Dermis blood vessel endothelial cell (primary cell): ENCODE results near the gene NDUFA3. TPM values are rescaled to one million over a fixed set of nuclear protein-coding genes. Genes with fewer than 3 reads are reported as not detected.

Experiments used
- DNase-seq: peaks from one replicate; pipeline ENCODE4 v3.0.0; 2010
- total RNA-seq: library from RNA; depleted of rRNA; stranded (reverse); fragments of >200 nt; gene quantifications from 2 replicates; pipeline ENCODE4 v1.2.3, GENCODE V29; 2014

The NDUFA3 gene
- total RNA-seq, 1 donor from 2014 or later: 11.4 TPM

- DNase-seq: no peak
Observed at GRCh38 chr19:54138489-54139256, 36.0 kb downstream of the NDUFA3 start.

- DNase-seq: no peak
Observed at GRCh38 chr19:54141356-54141755, 38.7 kb downstream of the NDUFA3 start.

- no peak for DNase-seq
Observed at GRCh38 chr19:54142166-54142780, 39.6 kb downstream of the NDUFA3 start.

GRCh38 chr19:54145541-54146158, 43.0 kb downstream of the NDUFA3 start:
- no peak for DNase-seq

- no peak for DNase-seq
Observed at GRCh38 chr19:54147676-54148075, 45.0 kb downstream of the NDUFA3 start.

GRCh38 chr19:54148158-54148557, 45.5 kb downstream of the NDUFA3 start:
- DNase-seq: peak; percentile 28

GRCh38 chr19:54149021-54149812, 46.6 kb downstream of the NDUFA3 start:
- DNase-seq: peak; percentile 94

GRCh38 chr19:54151362-54152035, 48.8 kb downstream of the NDUFA3 start:
- DNase-seq: no peak

- no peak for DNase-seq
Observed at GRCh38 chr19:54152267-54152666, 49.6 kb downstream of the NDUFA3 start.

GRCh38 chr19:54152878-54153524, 50.3 kb downstream of the NDUFA3 start:
- no peak for DNase-seq

GRCh38 chr19:54153731-54154326, 51.2 kb downstream of the NDUFA3 start:
- no peak for DNase-seq

GRCh38 chr19:54154603-54155345, 52.1 kb downstream of the NDUFA3 start:
- peak; percentile 30 for DNase-seq

GRCh38 chr19:54155694-54156093, 53.0 kb downstream of the NDUFA3 start:
- peak; percentile 26 for DNase-seq

GRCh38 chr19:54156490-54156889, 53.8 kb downstream of the NDUFA3 start:
- no peak for DNase-seq

GRCh38 chr19:54156953-54157352, 54.3 kb downstream of the NDUFA3 start:
- no peak for DNase-seq

Other genes with a start within 250 kb of the NDUFA3 start
- gene MYADM, start 235.0 kb upstream of the NDUFA3 start, total RNA-seq: 7.7 and 17.8 TPM in 2 replicates
- gene PRKCG, start 220.7 kb upstream of the NDUFA3 start, total RNA-seq: 0.17 TPM in 1 of 2 replicates, not detected in the other
- not detected in 2 replicates for gene CACNG7, start 193.6 kb upstream of the NDUFA3 start, total RNA-seq
- 0.14 and 0.17 TPM in 2 replicates for gene CACNG8, start 139.9 kb upstream of the NDUFA3 start, total RNA-seq
- 0.84 and 0.85 TPM in 2 replicates for gene CACNG6, start 111.2 kb upstream of the NDUFA3 start, total RNA-seq
- gene VSTM1, start 39.0 kb upstream of the NDUFA3 start, total RNA-seq: not detected in 2 replicates
- not detected in 2 replicates for gene TARM1, start 21.5 kb upstream of the NDUFA3 start, total RNA-seq
- gene OSCAR, start 2.1 kb upstream of the NDUFA3 start, total RNA-seq: not detected in 2 replicates
- 16.3 and 27.2 TPM in 2 replicates for gene TFPT, start 12.8 kb downstream of the NDUFA3 start, total RNA-seq
- 64.5 and 103 TPM in 2 replicates for gene PRPF31, start 12.9 kb downstream of the NDUFA3 start, total RNA-seq
- 13.3 and 28.4 TPM in 2 replicates for gene CNOT3, start 34.9 kb downstream of the NDUFA3 start, total RNA-seq
- gene LENG1, start 56.9 kb downstream of the NDUFA3 start, total RNA-seq: 6.8 and 7.8 TPM in 2 replicates
- gene TMC4, start 70.3 kb downstream of the NDUFA3 start, total RNA-seq: 0.14 and 0.68 TPM in 2 replicates
- 33.5 and 50.1 TPM in 2 replicates for gene MBOAT7, start 86.7 kb downstream of the NDUFA3 start, total RNA-seq
- 71.8 and 78.3 TPM in 2 replicates for gene TSEN34, start 88.5 kb downstream of the NDUFA3 start, total RNA-seq
- 1,481 and 2,291 TPM in 2 replicates for gene RPS9, start 98.0 kb downstream of the NDUFA3 start, total RNA-seq
- not detected in 2 replicates for gene LILRB3, start 120.2 kb downstream of the NDUFA3 start, total RNA-seq
- gene LILRA6, start 139.9 kb downstream of the NDUFA3 start, total RNA-seq: not detected in 2 replicates
- gene LILRB5, start 154.4 kb downstream of the NDUFA3 start, total RNA-seq: not detected in 2 replicates
- gene LILRB2, start 178.3 kb downstream of the NDUFA3 start, total RNA-seq: not detected in 2 replicates
- gene LILRA5, start 210.3 kb downstream of the NDUFA3 start, total RNA-seq: not detected in 2 replicates
- not detected in 2 replicates for gene LILRA4, start 236.3 kb downstream of the NDUFA3 start, total RNA-seq